GM10248 (cell line): ENCODE measurements around the gene ARHGAP15.
A peak's percentile ranks its signal among the peaks of the same experiment; 100 is the strongest.

Experiments used
- CTCF ChIA-PET: fragments of 300-600 bp; sonication (Branson Sonifier 250); formaldehyde crosslinking; extraction: SDS; loops from one replicate; lab custom pipeline; 2021; ENCODE audit warnings: antibody characterized with exemption; lab: Yijun Ruan, JAX
- POLR2A ChIA-PET: fragments of 350-650 bp; sonication (Branson Sonifier 250); formaldehyde crosslinking; extraction: SDS; loops from one replicate; lab custom pipeline; 2020; ENCODE audit warnings: antibody characterized with exemption; lab: Yijun Ruan, JAX
- DNase-seq: peaks from one replicate; pipeline ENCODE4 v3.0.0; 2012; ENCODE audit errors: extremely low spot score
- TF ChIP-seq, protein P1 (sequence below): IDR thresholded peaks from 2 replicates; pipeline ENCODE4 v1.5.1; 2012; ENCODE audit warnings: mild to moderate bottlenecking, low read depth; ENCODE audit errors: extremely low read depth, missing control alignments, control extremely low read depth

The ARHGAP15 gene

DNA sequence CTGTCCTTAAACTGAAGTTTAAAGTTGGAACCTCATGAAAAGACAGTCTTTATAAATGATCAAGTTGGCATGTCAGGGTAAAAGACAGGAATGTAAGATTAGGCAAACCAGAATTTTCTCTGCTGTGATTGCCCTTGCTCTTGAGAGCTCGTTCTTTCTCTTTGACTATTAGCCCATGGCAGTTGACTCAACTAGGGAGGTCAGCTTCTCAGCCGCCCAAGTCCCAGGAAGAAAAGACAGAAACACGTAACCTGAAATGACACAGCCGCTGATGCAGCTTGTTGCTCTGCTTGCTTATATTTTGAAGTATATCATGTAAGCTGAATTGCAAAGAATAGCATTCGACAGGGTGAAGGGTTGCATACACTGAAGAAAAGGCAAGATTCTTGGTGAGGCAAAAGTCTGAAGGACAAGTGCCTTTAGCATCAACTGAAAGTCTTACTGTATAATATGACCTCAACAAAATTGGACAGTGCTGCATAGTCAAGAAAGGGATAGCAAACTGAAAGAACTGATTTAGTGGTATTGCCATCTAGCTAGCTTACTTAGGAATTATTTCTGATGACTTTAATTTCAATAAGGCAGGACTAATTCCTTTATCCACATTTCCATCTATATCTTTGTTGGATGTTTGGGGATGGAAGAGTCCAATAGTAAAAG is 54.7 kb downstream of the ARHGAP15 start:
- POLR2A ChIA-PET: interaction anchor here (0.6 kb wide), 3 partner anchors 9 to 101 kb away, joined by 3 read pairs; no protein-coding TSS in a partner anchor
- CTCF ChIA-PET: interaction anchor here (0.9 to 3.5 kb wide), 12 partner anchors 10 to 151 kb away, joined by 3 to 16 read pairs (median 4); no protein-coding TSS in a partner anchor
- DNase-seq: peak; percentile 37
- TF ChIP-seq, protein P1, sequence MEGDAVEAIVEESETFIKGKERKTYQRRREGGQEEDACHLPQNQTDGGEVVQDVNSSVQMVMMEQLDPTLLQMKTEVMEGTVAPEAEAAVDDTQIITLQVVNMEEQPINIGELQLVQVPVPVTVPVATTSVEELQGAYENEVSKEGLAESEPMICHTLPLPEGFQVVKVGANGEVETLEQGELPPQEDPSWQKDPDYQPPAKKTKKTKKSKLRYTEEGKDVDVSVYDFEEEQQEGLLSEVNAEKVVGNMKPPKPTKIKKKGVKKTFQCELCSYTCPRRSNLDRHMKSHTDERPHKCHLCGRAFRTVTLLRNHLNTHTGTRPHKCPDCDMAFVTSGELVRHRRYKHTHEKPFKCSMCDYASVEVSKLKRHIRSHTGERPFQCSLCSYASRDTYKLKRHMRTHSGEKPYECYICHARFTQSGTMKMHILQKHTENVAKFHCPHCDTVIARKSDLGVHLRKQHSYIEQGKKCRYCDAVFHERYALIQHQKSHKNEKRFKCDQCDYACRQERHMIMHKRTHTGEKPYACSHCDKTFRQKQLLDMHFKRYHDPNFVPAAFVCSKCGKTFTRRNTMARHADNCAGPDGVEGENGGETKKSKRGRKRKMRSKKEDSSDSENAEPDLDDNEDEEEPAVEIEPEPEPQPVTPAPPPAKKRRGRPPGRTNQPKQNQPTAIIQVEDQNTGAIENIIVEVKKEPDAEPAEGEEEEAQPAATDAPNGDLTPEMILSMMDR: no peak

DNA sequence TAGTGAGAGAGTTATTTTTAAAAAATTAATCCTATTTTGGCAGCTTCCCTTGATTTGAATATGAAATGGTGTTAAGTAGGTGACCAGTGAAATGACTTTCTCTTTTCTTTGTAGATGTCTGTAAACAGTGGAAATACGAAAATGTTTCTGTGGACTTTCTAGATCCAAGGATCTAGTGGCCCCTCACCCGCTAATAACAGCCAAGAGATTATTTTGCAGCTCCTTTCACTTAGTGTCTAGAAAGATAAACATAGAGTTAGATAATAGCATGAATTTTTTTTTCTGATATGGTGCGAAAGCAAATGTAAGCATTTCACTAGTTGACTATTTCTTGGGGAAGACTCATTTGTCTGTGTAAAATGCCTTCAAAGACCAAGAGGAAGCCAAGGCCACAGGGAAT is 57.7 kb downstream of the ARHGAP15 start:
- POLR2A ChIA-PET: no interaction called here
- TF ChIP-seq, protein P1: no peak

DNA sequence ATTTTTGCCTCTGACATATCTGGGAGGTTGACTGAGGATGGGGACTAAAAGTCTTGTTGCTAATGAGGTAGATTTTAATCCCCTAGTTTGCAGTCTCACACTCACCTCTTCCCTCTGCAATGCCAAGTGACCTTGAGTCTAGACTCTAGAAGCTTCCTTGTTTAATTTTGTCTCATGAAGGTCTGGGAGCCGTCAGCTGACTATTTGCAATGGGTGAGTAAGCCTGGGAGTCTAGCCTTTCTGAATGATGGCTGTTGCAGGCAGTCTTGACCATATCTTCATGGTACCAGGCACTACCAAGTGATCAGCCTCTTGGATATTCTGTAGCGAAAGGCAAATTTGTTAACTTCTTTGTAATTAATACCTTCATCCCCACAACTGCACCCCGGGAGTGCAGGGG is 61.2 kb downstream of the ARHGAP15 start:
- POLR2A ChIA-PET: no interaction called here
- no peak for DNase-seq
- TF ChIP-seq, protein P1: no peak
- CTCF ChIA-PET: interaction anchor here (1.5 to 2.0 kb wide), 3 partner anchors 9 to 80 kb away, joined by 3 to 11 read pairs (median 5); no protein-coding TSS in a partner anchor

More for the DNA sequence above, 57.7 kb downstream of the ARHGAP15 start:
- DNase-seq: no peak
- CTCF ChIA-PET: interaction anchor here (1.1 to 2.2 kb wide), 9 partner anchors 8 to 152 kb away, joined by 3 to 8 read pairs (median 4); no protein-coding TSS in a partner anchor

DNA sequence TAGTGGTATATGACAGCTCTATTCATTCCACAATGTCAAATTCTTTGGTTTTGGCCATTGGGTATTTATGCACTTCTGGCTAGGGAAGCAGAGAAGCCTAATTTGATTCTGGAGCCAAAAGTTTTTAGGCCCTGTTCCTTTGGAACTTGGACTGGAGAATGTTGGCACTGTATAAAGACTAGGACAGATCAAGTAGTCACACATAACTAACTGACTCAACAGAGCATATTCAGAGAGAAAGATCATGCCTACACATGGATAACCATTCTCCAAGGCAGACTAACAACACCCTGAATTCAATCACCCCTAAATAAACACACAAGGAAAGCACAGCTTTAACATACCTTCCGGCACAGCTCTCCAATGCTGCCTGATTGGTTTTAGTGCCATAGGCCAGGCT is 62.9 kb downstream of the ARHGAP15 start:
- no peak for DNase-seq
- ChIA-PET CTCF (interaction anchor here (1.0 to 1.7 kb wide), 3 partner anchors 12 to 15 kb away, joined by 3 to 4 read pairs (median 3); no protein-coding TSS in a partner anchor), POLR2A (no interaction called here)
- TF ChIP-seq, protein P1: no peak

DNA sequence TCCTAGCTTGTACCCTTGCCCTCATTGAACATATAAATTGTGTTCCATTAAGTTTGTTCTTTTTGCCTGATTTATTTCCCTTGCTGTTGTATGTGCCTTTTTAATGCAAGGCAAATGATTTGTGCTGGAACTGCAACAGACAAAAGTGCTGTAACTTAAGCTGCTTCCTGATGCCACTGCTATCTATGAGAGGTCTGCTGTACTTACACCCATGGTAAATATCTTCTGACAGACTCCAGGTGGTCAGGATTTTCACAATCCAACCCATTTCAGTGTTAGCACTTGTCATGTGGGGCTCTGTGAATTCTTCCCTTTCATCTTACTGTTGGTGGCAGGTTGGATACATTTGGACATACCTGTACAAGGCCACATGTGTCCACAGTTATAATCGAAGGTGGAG is 63.5 kb downstream of the ARHGAP15 start:
- POLR2A ChIA-PET: no interaction called here
- DNase-seq: no peak
- TF ChIP-seq, protein P1: no peak
- CTCF ChIA-PET: interaction anchor here (1.5 to 1.7 kb wide), 2 partner anchors 12 to 16 kb away, joined by 3 to 4 read pairs; no protein-coding TSS in a partner anchor

DNA sequence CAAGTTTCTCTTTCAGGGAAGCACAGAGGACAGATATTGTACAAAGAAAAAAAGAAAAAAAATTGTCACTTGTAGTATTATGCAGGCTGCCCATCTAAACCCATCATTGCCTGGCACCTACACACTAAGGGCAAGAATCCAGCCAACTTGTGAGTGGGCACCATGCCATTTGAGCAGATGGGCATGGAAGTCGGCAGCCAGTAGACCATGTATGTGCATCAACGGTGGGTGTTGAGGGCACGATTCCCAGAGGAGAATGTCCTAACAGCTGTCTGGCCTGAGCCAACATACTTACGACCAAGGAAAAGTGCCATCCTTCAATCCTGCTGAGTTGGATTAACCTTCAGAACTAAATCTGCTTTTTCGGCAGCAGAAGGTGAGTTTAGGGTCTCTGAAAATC is 63.9 kb downstream of the ARHGAP15 start:
- TF ChIP-seq, protein P1: no peak
- CTCF ChIA-PET: interaction anchor here (1.5 to 1.7 kb wide), 2 partner anchors 11 to 16 kb away, joined by 3 to 4 read pairs; no protein-coding TSS in a partner anchor
- POLR2A ChIA-PET: interaction anchor here (0.6 kb wide), 1 partner anchor 9 kb away, joined by 3 read pairs; no protein-coding TSS in a partner anchor
- no peak for DNase-seq
